Endothelial cell of umbilical vein (primary cell): Measurements from ENCODE around the gene BST2. TPM values are rescaled to one million over a fixed set of nuclear protein-coding genes. Genes with fewer than 3 reads are reported as not detected.

Experiments
- BruUV-seq: library from RNA; stranded (reverse); fragments of 400-500 nt; replicated peaks from 2 replicates; lab custom pipeline; 2021; lab: Mats Ljungman, UMichigan
- CTCF ChIA-PET: fragments of 300-600, 350-600 bp; sonication (Branson Sonifier 250); formaldehyde crosslinking; loops from one replicate; lab custom pipeline; 2021; ENCODE audit warnings: antibody characterized with exemption, inconsistent platforms; lab: Charles Lee
- POLR2A ChIA-PET: fragments of 300-600, 350-600 bp; sonication (Branson Sonifier 250); formaldehyde crosslinking; loops from one replicate; lab custom pipeline; 2021; ENCODE audit warnings: antibody characterized with exemption, inconsistent platforms; lab: Charles Lee
- DNase-seq: peaks from one replicate; pipeline ENCODE4 v3.0.0-alpha.2; 2011; ENCODE audit warnings: low read depth, low spot score
- FAIRE-seq: peaks from 2 replicates; lab custom pipeline; 2011; peaks lifted over from hg19 to GRCh38; lab: Jason Lieb, UNC
- H2AFZ ChIP-seq: 2 replicates; pipeline ENCODE4 v1.6.0; 2012; ENCODE audit warnings: low read depth, low read length, control low read depth, inconsistent platforms
- H3K27ac ChIP-seq: 2 replicates; pipeline ENCODE4 v1.5.1; 2011; ENCODE audit warnings: low read depth, mild to moderate bottlenecking, control low read depth, low read length, moderate library complexity; ENCODE audit not compliant: insufficient read depth
- H3K27me3 ChIP-seq, 2 experiments: 2 replicates each; pipeline versions ENCODE4 v1.6.0 to v1.6.1; 2011; ENCODE audit warnings: low read length in 2 of 2, mixed read lengths in 1 of 2; ENCODE audit not compliant: control insufficient read depth in 2 of 2, insufficient read depth in 2 of 2
- H3K36me3 ChIP-seq, 2 experiments: 2 replicates in 1 of 2; 3 replicates in 1 of 2; pipeline ENCODE4 v1.5.1; 2011; ENCODE audit warnings: low read length in 2 of 2, mild to moderate bottlenecking in 1 of 2, moderate library complexity in 1 of 2; ENCODE audit not compliant: control insufficient read depth in 2 of 2, insufficient read depth in 2 of 2; ENCODE audit errors: extremely low read depth in 1 of 2
- H3K4me1 ChIP-seq: 3 replicates; pipeline ENCODE4 v1.5.1; 2011; ENCODE audit warnings: mild to moderate bottlenecking, low read length; ENCODE audit not compliant: control insufficient read depth, insufficient read depth; ENCODE audit errors: extremely low read depth
- H3K4me2 ChIP-seq: 2 replicates; pipeline ENCODE4 v1.6.1; 2011; ENCODE audit warnings: low read length, control low read depth, mixed read lengths; ENCODE audit not compliant: insufficient read depth
- H3K4me3 ChIP-seq, 3 experiments: fragments of 200-600 bp in 1 of 3; sonication (generic), shearing (Covaris generic) in 1 of 3; replicated peaks in 1 of 3; 2 replicates each; pipeline ENCODE4 v1.5.1; 2011 to 2016; ENCODE audit warnings: control low read depth in 3 of 3, low read length in 3 of 3, mild to moderate bottlenecking in 2 of 3, inconsistent platforms in 1 of 3, low read depth in 1 of 3, moderate library complexity in 1 of 3; ENCODE audit not compliant: insufficient read depth in 1 of 3
- H3K79me2 ChIP-seq: 2 replicates; pipeline ENCODE4 v1.6.0; 2012; ENCODE audit warnings: low read length, inconsistent platforms; ENCODE audit not compliant: control insufficient read depth, insufficient read depth
- H3K9ac ChIP-seq: replicated peaks from 2 replicates; pipeline ENCODE3; 2011; ENCODE audit warnings: low read length, control low read depth; ENCODE audit not compliant: insufficient read depth; ENCODE audit errors: extremely low read depth
- H3K9me1 ChIP-seq: replicated peaks from 3 replicates; pipeline ENCODE4 v1.6.0; 2011; ENCODE audit warnings: mild to moderate bottlenecking, low read length; ENCODE audit not compliant: control insufficient read depth, insufficient read depth; ENCODE audit errors: extremely low read depth
- H3K9me3 ChIP-seq: replicated peaks from 2 replicates; pipeline ENCODE4 v1.5.1; 2012; ENCODE audit warnings: low read length, inconsistent platforms; ENCODE audit not compliant: control insufficient read depth, insufficient read depth
- H4K20me1 ChIP-seq: replicated peaks from 2 replicates; pipeline ENCODE3; 2011; ENCODE audit warnings: mild to moderate bottlenecking, low read length; ENCODE audit not compliant: control insufficient read depth, insufficient read depth; ENCODE audit errors: extremely low read depth
- CTCF ChIP-seq, 2 donors: IDR thresholded peaks; 1 replicate in 1 of 2; 2 replicates in 1 of 2; pipeline ENCODE4 v1.5.1; 2011; ENCODE audit warnings: low read length in 2 of 2, mild to moderate bottlenecking in 2 of 2, moderate library complexity in 2 of 2, control low read depth in 1 of 2, inconsistent platforms in 1 of 2, low read depth in 1 of 2; ENCODE audit not compliant: insufficient read depth in 1 of 2; ENCODE audit errors: extremely low read depth in 1 of 2
- EZH2 ChIP-seq: IDR thresholded peaks from 2 replicates; pipeline ENCODE4 v1.6.1; 2012; ENCODE audit warnings: borderline replicate concordance, low read depth, mild to moderate bottlenecking, moderate library complexity, low read length, inconsistent platforms; ENCODE audit not compliant: severe bottlenecking
- FOS ChIP-seq: IDR thresholded peaks from 2 replicates; pipeline ENCODE4 v1.6.1; 2011; ENCODE audit warnings: mild to moderate bottlenecking, low read length, moderate library complexity, borderline replicate concordance; ENCODE audit not compliant: insufficient read depth
- GATA2 ChIP-seq: IDR thresholded peaks from 2 replicates; pipeline ENCODE4 v1.7.0; 2011; ENCODE audit warnings: low read depth, mild to moderate bottlenecking, moderate library complexity, mixed read lengths, low read length; ENCODE audit not compliant: insufficient read length, insufficient read depth
- JUN ChIP-seq: IDR thresholded peaks from 2 replicates; pipeline ENCODE4 v1.6.1; 2011; ENCODE audit warnings: borderline replicate concordance, low read depth; ENCODE audit not compliant: insufficient read length, insufficient read depth
- MAX ChIP-seq: IDR thresholded peaks from 2 replicates; pipeline ENCODE4 v1.6.1; 2011; ENCODE audit not compliant: insufficient read depth, insufficient read length
- MYC ChIP-seq: IDR thresholded peaks from one replicate; pipeline ENCODE4 v1.6.1; 2011; ENCODE audit warnings: mild to moderate bottlenecking, low read depth, low read length
- POLR2A ChIP-seq: IDR thresholded peaks from 2 replicates; pipeline ENCODE4 v1.6.1; 2012; ENCODE audit warnings: low read depth, mild to moderate bottlenecking, control low read depth, low read length
- POLR2AphosphoS5 ChIP-seq: IDR thresholded peaks from 2 replicates; pipeline ENCODE4 v1.6.1; 2012; ENCODE audit warnings: low read depth, mild to moderate bottlenecking, control low read depth, low read length, moderate library complexity; ENCODE audit not compliant: insufficient read depth
- dilution Hi-C: fragments of 300-500 bp; cut with MboI; formaldehyde crosslinking; loops from one replicate; pipeline ENCODE4 v1.15.0; 2019; ENCODE audit warnings: low sequenced_read_pairs; ENCODE audit not compliant: extremely low pct_ligation_motif_present
- intact Hi-C: fragments of 100-400 bp; cut with micrococcal nuclease; formaldehyde crosslinking; loops from one replicate; pipeline ENCODE4 v1.10.0; 2022
- polyA plus RNA-seq, 4 experiments: library from polyadenylated mRNA; depleted of rRNA in 3 of 4; stranded (reverse) in 3 of 4; unstranded in 1 of 4; fragments of >200 nt; gene quantifications; 2 replicates each; pipeline versions ENCODE4 v1.2.1 to v1.2.3, GENCODE V29; 2011 to 2012; ENCODE audit warnings: missing spikeins in 1 of 4
- total RNA-seq: library from RNA; stranded (reverse); gene quantifications from 2 replicates; pipeline ENCODE4 v1.2.3, GENCODE V29; 2021

Gene BST2
- total and polyA plus RNA-seq, 2 donors (not counting 3 experiments of a cell fraction or from before 2014, with no cell fraction given): 21.2 to 146 TPM

- Histone ChIP-seq H3K27me3 (no peaks in the 10 kb centered on the region), H2AFZ (no peak overlapping the region), H3K4me1 (peaks cover 27% of the 10 kb centered on the region), H3K9me1 (no peaks in the 10 kb centered on the region), H3K4me2 (no peak overlapping the region), H3K9me3 (no peaks in the 10 kb centered on the region), H3K4me3 (no peak overlapping the region), H3K79me2 (no peaks in the 10 kb centered on the region), H3K9ac (no peak overlapping the region), H4K20me1 (no peaks in the 10 kb centered on the region), H3K27ac (no peak overlapping the region), H3K36me3 (no peaks in the 10 kb centered on the region)
- BruUV-seq: no TSS peak
- TF ChIP-seq POLR2AphosphoS5 (no peak), MAX (no peak)
- intact Hi-C loops (no loop called here), dilution Hi-C loops (no loop called here)
- ChIA-PET CTCF (no interaction called here), POLR2A (no interaction called here)
- DNase-seq (no peak), FAIRE-seq (no peak)
Observed at GRCh38 chr19:17414097-17414496, 8.7 kb upstream of the BST2 start.

DNA sequence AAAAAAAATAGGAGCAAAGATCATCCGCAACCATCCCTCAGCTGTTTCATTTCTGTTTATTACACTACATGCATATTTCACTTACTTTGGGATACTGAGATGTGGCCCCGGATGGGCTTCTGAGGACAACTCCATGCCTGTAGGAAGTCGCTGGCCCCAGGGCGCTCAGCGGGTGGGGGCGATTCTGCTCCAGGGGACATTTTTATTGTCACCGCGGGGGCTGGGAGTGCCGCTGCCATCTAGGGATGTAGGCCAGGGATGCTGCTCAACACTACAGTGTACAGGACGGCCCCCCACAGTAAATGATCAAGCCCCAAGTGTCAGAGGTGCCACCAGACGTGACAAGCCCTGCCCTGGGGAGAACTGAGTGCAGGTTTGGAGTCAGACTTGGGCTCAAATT, 6.4 kb upstream of the BST2 start:
- TF ChIP-seq CTCF (IDR thresholded peaks at IDR 0.05; ENCODE audit: extremely low read depth in 1 of 2, insufficient read depth in 1 of 2, low read depth in 1 of 2, low read length in 2 of 2) (no peak), EZH2 (no peak), POLR2A (no peak), MYC (no peak), JUN (no peak), GATA2 (no peak), FOS (no peak), MAX (no peak), POLR2AphosphoS5 (no peak)
- Histone ChIP-seq H3K4me3 (no peak overlapping the region), H3K27ac (peak overlapping the region; percentile 64), H3K9me1 (no peaks in the 10 kb centered on the region), H4K20me1 (no peaks in the 10 kb centered on the region), H3K36me3 (no peaks in the 10 kb centered on the region), H3K9ac (peak overlapping the region; percentile 16), H3K79me2 (no peaks in the 10 kb centered on the region), H3K4me1 (peaks cover 26% of the 10 kb centered on the region), H3K27me3 (no peaks in the 10 kb centered on the region), H3K9me3 (no peaks in the 10 kb centered on the region), H3K4me2 (peak overlapping the region; percentile 56), H2AFZ (peak overlapping the region; percentile 52)
- BruUV-seq: no TSS peak
- intact Hi-C loops (no loop called here), dilution Hi-C loops (no loop called here)
- CTCF ChIA-PET: interaction anchor here (0.8 to 1.6 kb wide), 4 partner anchors 13 to 585 kb away, joined by 3 to 4 read pairs (median 3); partner anchors contain the start of gene CCDC194
- DNase-seq (no peak), FAIRE-seq (no peak)
- POLR2A ChIA-PET: interaction anchor here (1.3 kb wide), 1 partner anchor 106 kb away, joined by 8 read pairs; the partner anchor contains the start of gene MRPL34
